Inflammatory macrophage treated with lipopolysaccharide for 4 hours (primary cell): ENCODE results near the gene SOX14.

Experiments used
- DNase-seq: peaks from one replicate; pipeline ENCODE4 v3.0.0-alpha.2; 2020

SOX14 gene

GRCh38 chr3:137764001-137764433 lies at the start of gene SOX14:
TSS of gene SOX14 (plus strand) at chr3:137764315. CDS start at chr3:137764785, 470 bp downstream.
- DNase-seq, result no peak

GRCh38 chr3:137714551-137714950 lies 49.6 kb upstream of the SOX14 start:
- no peak for DNase-seq

GRCh38 chr3:137724240-137724639 lies 39.9 kb upstream of the SOX14 start:
- no peak for DNase-seq

GRCh38 chr3:137737208-137737607 lies 26.9 kb upstream of the SOX14 start:
- DNase-seq, result no peak

GRCh38 chr3:137738710-137739109 lies 25.4 kb upstream of the SOX14 start:
- DNase-seq, result no peak

- DNase-seq, result no peak
Measured at GRCh38 chr3:137743608-137744007, 20.5 kb upstream of the SOX14 start.

GRCh38 chr3:137746808-137747207 lies 17.3 kb upstream of the SOX14 start:
- DNase-seq, result no peak

- DNase-seq, result no peak
Measured at GRCh38 chr3:137759505-137759904, 4.6 kb upstream of the SOX14 start.

- no peak for DNase-seq
Measured at GRCh38 chr3:137760341-137761098, 3.6 kb upstream of the SOX14 start.

- DNase-seq, result no peak
Measured at GRCh38 chr3:137761099-137761562, 3.0 kb upstream of the SOX14 start.

- DNase-seq, result no peak
Measured at GRCh38 chr3:137761563-137762503, 2.3 kb upstream of the SOX14 start.

GRCh38 chr3:137762674-137763593 lies 1.2 kb upstream of the SOX14 start:
- DNase-seq, result no peak

- no peak for DNase-seq
Measured at GRCh38 chr3:137763594-137763938, 549 bp upstream of the SOX14 start.

- no peak for DNase-seq
Measured at GRCh38 chr3:137764563-137765309, 621 bp downstream of the SOX14 start.

GRCh38 chr3:137765310-137766033 lies 1.4 kb downstream of the SOX14 start:
- no peak for DNase-seq

GRCh38 chr3:137766041-137766875 lies 2.1 kb downstream of the SOX14 start:
- no peak for DNase-seq

- DNase-seq, result no peak
Measured at GRCh38 chr3:137766876-137767537, 2.9 kb downstream of the SOX14 start.

GRCh38 chr3:137767538-137768360 lies 3.6 kb downstream of the SOX14 start:
- DNase-seq, result no peak
